Mucosa of descending colon (tissue), 3 donors: ENCODE results near the gene SUPT16H. TPM values are rescaled to one million over a fixed set of nuclear protein-coding genes. Genes with fewer than 3 reads are reported as not detected.

ENCODE experiments used
- ATAC-seq: fragments of 200-7000 bp; cut with Tn5 transposase; one replicate; pipeline ENCODE4 v1.9.1; 2020; ENCODE audit warnings: mild to moderate bottlenecking, moderate library complexity
- DNase-seq, 3 donors: peaks; one replicate each; pipeline ENCODE4 v3.0.0-alpha.2; 2020
- H3K36me3 ChIP-seq: fragments of 200-600 bp; one replicate; pipeline ENCODE4 v1.8.0; 2021; ENCODE audit warnings: low read depth, mild to moderate bottlenecking
- H3K4me1 ChIP-seq: fragments of 200-600 bp; one replicate; pipeline ENCODE4 v1.8.0; 2021; ENCODE audit warnings: low read depth, mild to moderate bottlenecking
- H3K4me3 ChIP-seq: fragments of 200-600 bp; one replicate; pipeline ENCODE4 v1.8.0; 2021; ENCODE audit warnings: mild to moderate bottlenecking
- H3K9me3 ChIP-seq: fragments of 200-600 bp; one replicate; pipeline ENCODE4 v1.8.0; 2021; ENCODE audit warnings: mild to moderate bottlenecking
- CTCF ChIP-seq: fragments of 200-600 bp; IDR thresholded peaks from one replicate; pipeline ENCODE4 v1.8.0; 2022; ENCODE audit warnings: antibody characterized with exemption, mild to moderate bottlenecking
- intact Hi-C, 2 donors: fragments of 100-400 bp; cut with DNase I in 1 of 2; cut with micrococcal nuclease in 1 of 2; formaldehyde crosslinking; loops; one replicate each; pipeline versions ENCODE4 v1.11.0 to v1.11.1; 2022; cut with DNase I, micrococcal nuclease
- total RNA-seq, 3 donors: library from RNA; stranded (reverse); fragmentation: NEBNext Ultra II Directional in 2 of 3; extraction: Animal tissue kit (Norgen Biotek cat#: 25700) in 2 of 3; gene quantifications; one replicate each; pipeline versions ENCODE4 v1.2.1 to v1.2.4, GENCODE V29; 2021 to 2023
- donor health status: DM: no; HTN: no; CAD: no; lungs with moderate emphysema.
- donor health status: DM: no; HTN: no; CAD: no.
- donor health status: DM: no; HTN: yes; CAD: no.

SUPT16H gene
- total RNA-seq, 3 donors from 2014 or later = 36.5 to 63.3 (median 48.1) TPM

- TF ChIP-seq CTCF = no peak
- Histone ChIP-seq H3K4me1 (no peaks in the 10 kb centered on the region), H3K4me3 (no peak overlapping the region), H3K9me3 (no peaks in the 10 kb centered on the region), H3K36me3 (no peaks in the 10 kb centered on the region)
- intact Hi-C loops = no loop called here
- no peak for DNase-seq
- no peak for ATAC-seq
Observed at GRCh38 chr14:21320913-21321312, 62.9 kb downstream of the SUPT16H start.

GRCh38 chr14:21317398-21317797, 66.4 kb downstream of the SUPT16H start:
- Histone ChIP-seq H3K4me3 (no peak overlapping the region), H3K9me3 (no peaks in the 10 kb centered on the region), H3K4me1 (no peaks in the 10 kb centered on the region), H3K36me3 (no peaks in the 10 kb centered on the region)
- DNase-seq = no peak
- no peak for TF ChIP-seq CTCF
- ATAC-seq = no peak
- intact Hi-C loops = no loop called here

- intact Hi-C loops = no loop called here
- ATAC-seq = no peak
- no peak overlapping the region for H3K4me3 ChIP-seq
- H3K4me1 ChIP-seq = peaks cover 4% of the 10 kb centered on the region
- DNase-seq = peak in 2 of 3 donors; percentile 28 to 43
- no peaks in the 10 kb centered on the region for H3K9me3 ChIP-seq
- no peaks in the 10 kb centered on the region for H3K36me3 ChIP-seq
- no peak for TF ChIP-seq CTCF
Observed at GRCh38 chr14:21313512-21313911, 70.3 kb downstream of the SUPT16H start.

- H3K4me3 ChIP-seq = no peak overlapping the region
- H3K4me1 ChIP-seq = peaks cover 10% of the 10 kb centered on the region
- no peaks in the 10 kb centered on the region for H3K36me3 ChIP-seq
- intact Hi-C loops = no loop called here
- ATAC-seq = no peak
- no peaks in the 10 kb centered on the region for H3K9me3 ChIP-seq
- no peak for TF ChIP-seq CTCF
- DNase-seq = no peak
Observed at GRCh38 chr14:21311614-21312013, 72.2 kb downstream of the SUPT16H start.

- no peak overlapping the region for H3K4me3 ChIP-seq
- ATAC-seq (no peak), DNase-seq (no peak)
- no peaks in the 10 kb centered on the region for H3K9me3 ChIP-seq
- peaks cover 10% of the 10 kb centered on the region for H3K4me1 ChIP-seq
- no peak for TF ChIP-seq CTCF
- intact Hi-C loops = no loop called here
- H3K36me3 ChIP-seq = no peaks in the 10 kb centered on the region
Observed at GRCh38 chr14:21309956-21310355, 73.9 kb downstream of the SUPT16H start.

- no peak overlapping the region for H3K4me3 ChIP-seq
- intact Hi-C loops = no loop called here
- peaks cover 10% of the 10 kb centered on the region for H3K4me1 ChIP-seq
- TF ChIP-seq CTCF = no peak
- DNase-seq (no peak), ATAC-seq (peak; percentile 3)
- no peaks in the 10 kb centered on the region for H3K9me3 ChIP-seq
- no peaks in the 10 kb centered on the region for H3K36me3 ChIP-seq
Observed at GRCh38 chr14:21309238-21309636, 74.6 kb downstream of the SUPT16H start.
